Thymus (tissue), 11 donors: Measurements from ENCODE around the gene TMBIM4. TPM values are rescaled to one million over a fixed set of nuclear protein-coding genes. Genes with fewer than 3 reads are reported as not detected.

Source experiments
- DNase-seq, 9 donors: peaks; one replicate each; pipeline ENCODE4 v3.0.0-alpha.2; 2013; ENCODE audit warnings: low spot score in 9 of 9, low read depth in 6 of 9, missing footprints in 1 of 9
- H3K27ac ChIP-seq, 2 donors: one replicate each; pipeline ENCODE4 v1.5.1; 2013; ENCODE audit warnings: control low read depth in 1 of 2, low read depth in 1 of 2, low read length in 1 of 2, mild to moderate bottlenecking in 1 of 2, moderate library complexity in 1 of 2
- H3K27me3 ChIP-seq, 2 donors: one replicate each; pipeline ENCODE4 v1.5.1; 2013; ENCODE audit warnings: low read length in 1 of 2; ENCODE audit not compliant: control insufficient read depth in 2 of 2, insufficient read depth in 1 of 2
- H3K36me3 ChIP-seq, 2 donors: one replicate each; pipeline ENCODE4 v1.5.1; 2013; ENCODE audit warnings: low read length in 1 of 2, mild to moderate bottlenecking in 1 of 2, moderate library complexity in 1 of 2; ENCODE audit not compliant: control insufficient read depth in 2 of 2, insufficient read depth in 2 of 2
- H3K4me1 ChIP-seq, 2 donors: one replicate each; pipeline ENCODE4 v1.5.1; 2013; ENCODE audit warnings: low read length in 2 of 2; ENCODE audit not compliant: control insufficient read depth in 2 of 2, insufficient read depth in 2 of 2
- H3K4me3 ChIP-seq, 2 donors: one replicate each; pipeline ENCODE4 v1.5.1; 2013; ENCODE audit warnings: low read length in 2 of 2, control low read depth in 1 of 2, mild to moderate bottlenecking in 1 of 2
- H3K9me3 ChIP-seq, 2 donors: one replicate each; pipeline ENCODE4 v1.5.1; 2013; ENCODE audit warnings: low read length in 1 of 2, mild to moderate bottlenecking in 1 of 2; ENCODE audit not compliant: control insufficient read depth in 2 of 2, insufficient read depth in 1 of 2
- WGBS: extraction: QIAGEN DNeasy Blood & Tissue Kit; methylation state at CpG from one replicate; pipeline ENCODE4 v1.1.7; 2013; 5-methylcytosine and 5-hydroxymethylcytosine counted together
- polyA plus RNA-seq: library from polyadenylated mRNA; stranded (reverse); fragments of 200-250 nt; gene quantifications from one replicate; pipeline ENCODE4 v1.2.3, GENCODE V29; 2013
- total RNA-seq: library from RNA; stranded (reverse); fragments of 120-200 nt; gene quantifications from one replicate; pipeline ENCODE4 v1.2.4, GENCODE V29; 2013
- donor health status: healthy.

TMBIM4 gene
- total and polyA plus RNA-seq, 2 donors: 88.7 to 144 TPM

GRCh38 chr12:66156654-66157053 lies 13.1 kb downstream of the TMBIM4 start:
- Histone ChIP-seq H3K36me3 (peaks cover 6 to 18% of the 10 kb centered on the region in 2 donors), H3K4me3 (no peak overlapping the region), H3K27ac (no peak overlapping the region), H3K9me3 (no peaks in the 10 kb centered on the region), H3K4me1 (no peaks in the 10 kb centered on the region), H3K27me3 (no peaks in the 10 kb centered on the region)
- no peak for DNase-seq
- WGBS: over 99% methylated on average over 2 of the region's 2 CpGs

GRCh38 chr12:66154776-66155175 lies 15.0 kb downstream of the TMBIM4 start:
- Histone ChIP-seq H3K4me3 (no peak overlapping the region), H3K9me3 (no peaks in the 10 kb centered on the region), H3K27ac (no peak overlapping the region), H3K36me3 (peaks cover 16% of the 10 kb centered on the region in 2 donors), H3K27me3 (no peaks in the 10 kb centered on the region), H3K4me1 (no peaks in the 10 kb centered on the region)
- DNase-seq: no peak

DNA sequence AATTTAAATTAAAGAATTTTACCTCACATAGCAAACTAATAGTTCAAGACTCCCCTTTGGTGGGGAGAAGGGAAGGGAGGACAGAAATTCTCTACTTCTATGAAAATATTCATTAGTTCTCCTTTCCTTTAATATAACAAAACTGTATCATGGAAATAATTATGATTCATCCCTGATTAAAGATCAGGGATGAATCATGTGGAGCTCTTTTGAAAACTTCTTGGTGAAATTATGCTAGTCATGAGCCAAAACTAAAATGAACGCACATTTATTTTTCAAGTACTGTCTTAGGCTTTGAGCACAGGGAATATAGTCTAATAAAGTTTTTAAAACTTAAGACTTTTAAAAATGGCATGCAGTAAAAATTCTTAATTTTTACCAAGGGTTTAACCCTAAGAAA lies 17.1 kb downstream of the TMBIM4 start:
- Histone ChIP-seq H3K27me3 (no peaks in the 10 kb centered on the region), H3K27ac (no peak overlapping the region), H3K36me3 (peaks cover 9 to 17% of the 10 kb centered on the region in 2 donors), H3K9me3 (no peaks in the 10 kb centered on the region), H3K4me3 (no peak overlapping the region), H3K4me1 (no peaks in the 10 kb centered on the region)
- 97% methylated on average over 1 of the region's 1 CpG for WGBS
- no peak for DNase-seq

- H3K9me3 ChIP-seq: no peaks in the 10 kb centered on the region
- peaks cover 9 to 21% of the 10 kb centered on the region in 2 donors for H3K36me3 ChIP-seq
- no peak overlapping the region for H3K4me3 ChIP-seq
- 89% methylated on average over 5 of the region's 5 CpGs for WGBS
- H3K27me3 ChIP-seq: no peaks in the 10 kb centered on the region
- H3K27ac ChIP-seq: no peak overlapping the region
- H3K4me1 ChIP-seq: no peaks in the 10 kb centered on the region
- no peak for DNase-seq
Measured at GRCh38 chr12:66149702-66150398, 19.9 kb downstream of the TMBIM4 start.

GRCh38 chr12:66144791-66145754 lies 24.7 kb downstream of the TMBIM4 start:
- Histone ChIP-seq H3K27me3 (no peaks in the 10 kb centered on the region), H3K36me3 (peaks cover 19 to 35% of the 10 kb centered on the region in 2 donors), H3K4me1 (no peaks in the 10 kb centered on the region), H3K9me3 (peaks cover 0 to 1% of the 10 kb centered on the region in 2 donors), H3K27ac (peak overlapping the region in 1 of 2 donors; percentile 2), H3K4me3 (no peak overlapping the region)
- 29% methylated on average over 7 of the region's 7 CpGs for WGBS
- peak in 4 of 9 donors; percentile 10 to 62 (median 26) for DNase-seq

DNA sequence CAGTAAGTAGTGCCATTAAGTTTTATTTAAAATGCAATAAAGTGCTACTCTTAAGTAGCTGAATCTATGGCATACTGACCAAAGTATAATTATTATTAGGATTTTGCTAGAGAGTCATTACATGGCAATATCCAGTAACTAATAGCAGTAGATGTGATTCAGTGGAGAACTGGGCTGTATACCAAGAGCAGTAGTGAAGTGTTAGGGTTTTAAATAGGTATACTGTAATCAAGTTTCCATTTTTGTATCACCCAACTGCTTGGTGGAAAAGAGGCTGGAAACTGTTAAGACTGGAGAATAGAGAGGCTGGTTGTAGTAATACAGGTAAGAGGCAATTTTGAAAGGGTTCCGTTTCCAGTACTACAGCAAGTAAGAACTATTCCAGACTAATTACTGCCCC lies 25.9 kb downstream of the TMBIM4 start:
- 100% methylated on average over 1 of the region's 1 CpG for WGBS
- H3K4me1 ChIP-seq: no peaks in the 10 kb centered on the region
- peaks cover 23 to 41% of the 10 kb centered on the region in 2 donors for H3K36me3 ChIP-seq
- H3K9me3 ChIP-seq: peaks cover 0 to 1% of the 10 kb centered on the region in 2 donors
- no peak for DNase-seq
- H3K27ac ChIP-seq: no peak overlapping the region
- H3K4me3 ChIP-seq: no peak overlapping the region
- H3K27me3 ChIP-seq: no peaks in the 10 kb centered on the region

- Histone ChIP-seq H3K27me3 (no peaks in the 10 kb centered on the region), H3K4me1 (no peaks in the 10 kb centered on the region), H3K36me3 (peaks cover 21 to 43% of the 10 kb centered on the region in 2 donors), H3K27ac (no peak overlapping the region), H3K9me3 (peaks cover 0 to 1% of the 10 kb centered on the region in 2 donors), H3K4me3 (no peak overlapping the region)
- no peak for DNase-seq
Measured at GRCh38 chr12:66142826-66143225, 27.0 kb downstream of the TMBIM4 start.

GRCh38 chr12:66141299-66141698 lies 28.5 kb downstream of the TMBIM4 start:
- Histone ChIP-seq H3K4me1 (no peaks in the 10 kb centered on the region), H3K9me3 (peaks cover 0 to 1% of the 10 kb centered on the region in 2 donors), H3K27ac (no peak overlapping the region), H3K36me3 (peaks cover 28 to 49% of the 10 kb centered on the region in 2 donors), H3K27me3 (no peaks in the 10 kb centered on the region), H3K4me3 (no peak overlapping the region)
- DNase-seq: no peak
- WGBS: 99% methylated on average over 2 of the region's 2 CpGs

- peaks cover 28 to 49% of the 10 kb centered on the region in 2 donors for H3K36me3 ChIP-seq
- peak in 1 of 9 donors; percentile 39 for DNase-seq
- H3K27me3 ChIP-seq: no peaks in the 10 kb centered on the region
- H3K9me3 ChIP-seq: peaks cover 0 to 1% of the 10 kb centered on the region in 2 donors
- no peak overlapping the region for H3K27ac ChIP-seq
- H3K4me1 ChIP-seq: no peaks in the 10 kb centered on the region
- H3K4me3 ChIP-seq: no peak overlapping the region
Measured at GRCh38 chr12:66140731-66141130, 29.1 kb downstream of the TMBIM4 start.
